ENCODE measurements around the gene PARG.
"Not testable (repeated sequence)": the region's sequence is repeated elsewhere in the genome, so short reads cannot be mapped to it uniquely, and the experiment has no call there.

GRCh38 chr10:49941447-49942338 is at the start of gene PARG, which contains the start of gene TIMM23B:
- TF ChIP-seq CTCF (IDR thresholded peaks at IDR 0.05 in 8 of 11, conservative IDR thresholded peaks at IDR 0.05 in 3 of 11) (peak in 1 of 11 experiments; percentile 10), POLR2AphosphoS5 (IDR thresholded peaks at IDR 0.05) (peak; percentile 87 to 92 (median 90))
- not testable (repeated sequence) for TF ChIP-seq POLR2A (IDR thresholded peaks at IDR 0.05)
